GM18517 (cell line): ENCODE data around the gene KCNT1.

ENCODE experiments used
- ATAC-seq: cut with Tn5 transposase; IDR thresholded peaks from one replicate; pipeline ENCODE4 v1.9.1; 2021; ENCODE audit warnings: mild to moderate bottlenecking, moderate library complexity; ENCODE audit not compliant: unreplicated experiment

The KCNT1 gene

DNA sequence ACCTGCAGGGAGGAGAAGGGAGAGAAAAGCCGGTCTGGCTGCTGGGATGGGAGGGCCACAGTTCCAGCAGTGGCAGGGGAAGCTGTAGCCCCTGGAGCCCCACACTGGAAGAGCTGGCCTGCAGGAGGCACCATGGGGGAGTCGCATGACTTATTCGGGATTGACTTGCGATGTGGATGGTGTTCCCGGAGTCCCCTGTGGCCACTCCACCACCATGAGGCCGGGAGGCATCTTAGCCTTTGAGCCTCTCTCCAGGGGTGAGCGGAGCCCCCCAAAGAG, 92.0 kb downstream of the KCNT1 start:
- no peak for ATAC-seq

DNA sequence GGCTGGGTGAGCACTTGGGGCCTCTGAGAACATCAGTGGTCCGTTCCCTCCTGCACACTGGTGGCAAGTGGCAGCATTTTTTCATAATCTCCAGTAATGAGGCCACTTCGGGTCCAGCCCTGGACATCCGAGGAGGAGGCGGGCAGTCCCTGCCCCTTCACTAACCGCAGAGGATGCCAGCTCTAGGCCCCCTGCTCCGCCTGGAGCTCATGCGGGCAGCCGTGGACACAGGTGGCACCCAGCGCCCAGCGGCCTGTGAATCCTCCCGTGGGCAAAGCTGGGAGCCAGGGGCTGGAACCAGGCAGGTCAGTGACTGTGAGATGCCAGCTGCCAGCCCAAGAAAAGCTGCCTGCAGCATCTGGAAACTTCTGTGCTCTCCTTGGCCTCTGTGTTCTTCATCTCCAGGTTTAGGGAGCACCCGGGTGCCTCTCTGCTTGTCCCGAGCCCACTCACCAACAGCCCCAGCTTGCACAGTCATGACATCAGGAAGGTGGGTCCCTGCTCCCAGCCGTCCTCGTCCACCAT, 92.4 kb downstream of the KCNT1 start:
- ATAC-seq = no peak

DNA sequence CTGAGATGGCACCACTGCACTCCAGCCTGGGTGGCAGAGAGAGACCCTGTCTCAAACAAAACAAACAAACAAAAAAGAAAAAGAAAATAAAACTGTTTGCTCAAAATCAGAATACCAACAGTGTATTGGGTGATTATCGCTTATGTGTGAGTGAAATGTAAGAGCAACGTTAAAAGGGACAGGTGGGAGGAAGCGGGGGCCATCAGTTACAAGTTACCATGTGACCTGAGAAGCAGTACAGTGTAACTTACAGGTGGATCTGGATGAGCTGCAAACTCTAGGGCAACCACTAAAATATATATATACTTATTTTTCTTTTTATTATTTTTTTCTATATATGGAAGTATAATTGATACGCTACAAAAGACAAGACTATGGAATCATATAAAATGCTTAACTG, 93.4 kb downstream of the KCNT1 start:
- no peak for ATAC-seq

DNA sequence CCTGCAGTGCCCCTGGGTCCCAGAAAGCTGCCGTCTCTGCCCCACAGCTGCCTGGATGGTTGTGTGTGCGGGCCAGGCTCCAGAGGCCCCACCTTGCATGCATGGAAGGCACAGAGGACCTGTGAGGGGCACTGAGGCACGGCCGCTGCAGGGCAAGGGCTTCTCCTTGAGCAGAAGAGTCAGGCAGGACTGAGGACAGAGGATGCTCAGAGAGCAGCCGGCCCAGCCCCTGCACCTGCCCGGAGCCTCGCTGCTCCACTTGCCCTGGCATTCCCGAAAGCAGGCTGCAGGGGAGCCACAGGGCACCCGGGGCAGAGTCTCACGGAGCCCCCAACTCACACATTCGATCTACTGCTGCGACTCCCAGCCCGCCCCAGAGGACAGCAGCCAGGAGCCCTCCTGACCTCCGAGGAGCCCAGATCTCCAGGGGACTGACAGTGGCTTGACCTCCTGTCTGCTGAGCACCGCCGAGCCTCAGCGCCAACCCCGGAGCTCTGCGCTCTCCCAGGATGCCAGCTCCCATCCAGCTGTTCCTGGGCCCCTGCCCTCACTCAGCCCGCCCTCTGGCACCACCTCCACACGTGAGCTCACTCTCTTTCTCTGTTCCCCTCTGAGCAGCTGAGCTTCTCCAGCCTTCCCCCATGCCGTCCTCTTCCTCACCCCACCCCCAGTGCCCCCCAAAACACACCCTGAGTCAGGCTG, 95.0 kb downstream of the KCNT1 start:
- ATAC-seq = no peak

DNA sequence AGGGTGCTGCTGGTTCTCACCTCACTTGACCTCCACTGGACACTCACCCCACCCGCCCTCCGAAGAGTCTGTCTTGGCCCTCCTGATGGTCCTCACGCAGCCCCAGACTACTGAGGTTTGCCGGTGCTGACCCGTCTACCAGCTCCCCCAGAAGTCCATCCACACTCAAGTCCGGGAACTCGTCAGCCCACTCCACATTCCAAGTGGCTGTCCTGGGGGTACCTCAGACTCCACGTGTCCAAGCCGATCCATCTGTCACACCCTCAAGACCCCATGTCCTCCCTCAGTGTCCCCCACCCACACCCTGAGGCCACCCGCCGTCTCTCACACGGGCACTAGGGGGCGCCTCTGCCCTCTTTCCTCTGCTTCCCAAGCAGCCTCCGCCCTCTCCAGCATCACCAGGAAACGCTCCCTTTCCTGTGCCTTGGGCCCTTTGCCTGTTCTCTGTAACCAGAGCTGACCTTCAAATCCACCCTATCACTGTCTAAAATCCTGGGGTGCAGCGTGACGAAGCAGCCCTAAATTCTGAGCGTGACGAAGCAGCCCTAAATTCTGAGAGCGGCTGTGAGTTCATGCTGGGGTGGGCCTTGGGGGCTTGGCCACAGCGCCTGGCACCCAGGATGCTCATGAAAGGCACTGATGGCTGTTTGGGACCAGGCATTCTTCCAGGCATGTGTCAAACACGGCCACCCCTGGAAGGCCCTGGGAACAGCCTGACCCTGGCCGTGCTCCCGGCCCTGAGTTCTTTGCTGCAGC, 95.7 kb downstream of the KCNT1 start:
- ATAC-seq = no peak

DNA sequence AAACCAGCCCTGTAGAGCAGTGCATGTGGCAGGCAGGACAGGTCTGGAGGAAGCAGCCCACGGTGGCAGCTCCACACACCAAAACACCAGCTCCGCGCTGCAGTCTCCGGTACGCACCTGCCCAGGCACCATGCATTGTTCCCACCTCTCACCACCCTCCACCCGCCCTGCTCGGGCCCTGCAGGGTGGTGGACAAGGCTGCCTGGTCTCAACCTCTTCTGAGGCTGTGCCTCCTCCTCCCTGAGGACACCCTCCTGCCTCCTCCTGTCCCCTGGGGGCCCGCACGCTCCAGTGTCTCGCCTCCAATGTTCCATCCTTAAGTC, 96.2 kb downstream of the KCNT1 start:
- no peak for ATAC-seq

DNA sequence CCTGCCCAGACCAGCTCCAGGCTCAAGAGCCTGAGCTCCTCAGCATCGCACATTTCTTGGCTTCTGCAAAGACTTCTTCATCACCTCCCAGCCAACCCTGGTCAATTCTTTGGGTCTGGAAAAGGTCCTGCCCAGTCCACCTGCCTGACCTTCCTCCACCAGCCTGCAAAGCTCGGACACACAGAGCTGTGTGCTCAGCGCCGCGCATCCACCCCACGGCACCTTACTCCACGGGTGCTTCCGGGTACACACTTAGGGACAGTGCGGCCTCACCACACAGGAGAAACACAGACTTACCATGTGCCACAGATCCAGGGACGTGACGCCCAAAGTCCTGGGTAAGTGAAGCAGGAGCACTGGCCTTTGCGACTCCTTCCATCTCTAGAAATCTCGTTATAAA, 97.3 kb downstream of the KCNT1 start:
- no peak for ATAC-seq

DNA sequence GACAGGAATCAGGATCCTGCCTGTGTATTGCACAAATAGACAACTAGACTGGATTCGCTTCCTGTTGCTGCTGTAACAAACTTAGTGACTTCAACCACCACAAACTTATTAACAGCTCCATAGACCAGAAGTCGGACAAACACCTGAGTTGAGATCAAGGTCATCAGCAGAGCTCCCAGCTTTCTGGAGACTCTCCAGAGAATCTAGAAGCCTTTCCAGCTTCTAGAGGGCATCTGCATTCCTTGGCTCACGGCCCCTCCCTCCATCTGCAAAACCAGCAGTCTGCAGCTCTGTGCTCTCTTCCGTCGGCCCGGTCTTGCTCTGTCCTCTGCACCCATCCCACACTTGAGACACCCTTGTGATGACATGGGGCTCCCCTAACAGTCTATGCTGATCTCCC, 99.1 kb downstream of the KCNT1 start:
- no peak for ATAC-seq

DNA sequence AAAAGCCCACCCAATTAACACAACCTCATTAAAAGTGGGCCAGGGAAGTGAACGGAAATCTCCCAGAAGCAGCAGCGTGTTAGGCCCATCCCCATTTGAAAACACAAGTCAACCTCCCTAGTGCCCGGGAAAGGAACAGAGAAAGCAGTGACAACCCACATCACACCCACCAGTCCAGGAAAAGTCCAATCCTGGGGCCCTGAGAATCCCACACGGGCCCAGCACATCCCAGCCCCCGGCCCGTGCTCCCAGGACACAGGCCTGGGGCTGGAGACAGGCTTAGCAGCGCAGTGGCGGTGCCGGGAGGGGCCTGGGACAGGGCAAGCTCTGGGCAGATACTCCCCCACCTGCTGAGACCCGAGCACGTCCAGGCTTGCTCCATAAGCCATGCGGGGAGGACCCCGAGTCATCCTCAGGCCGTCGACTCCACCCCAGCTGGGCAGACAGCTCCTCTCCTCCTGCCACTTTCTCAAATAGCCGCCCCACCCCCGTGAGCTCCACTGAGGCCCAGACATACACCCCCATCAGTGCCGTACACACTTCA, 101.0 kb downstream of the KCNT1 start:
- ATAC-seq = no peak

DNA sequence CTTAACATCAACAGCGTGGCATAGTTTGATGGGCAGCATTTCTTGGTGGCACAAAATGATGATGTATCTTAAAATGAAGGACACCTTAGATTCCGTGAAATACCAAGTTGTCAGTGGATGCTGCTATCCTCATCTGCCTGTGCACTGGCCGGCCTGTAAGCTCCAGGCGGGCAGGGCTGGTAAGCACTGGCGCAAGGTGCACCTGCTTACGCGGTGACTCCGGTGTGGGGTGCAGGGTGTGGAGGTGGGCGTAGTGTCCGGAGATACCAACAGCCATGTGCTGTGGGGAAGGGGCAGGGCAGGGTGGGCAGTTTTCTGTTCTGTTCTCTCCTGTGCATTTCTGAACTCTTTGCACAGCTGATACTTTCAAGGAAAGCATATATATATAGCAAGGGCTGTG, 101.5 kb downstream of the KCNT1 start:
- no peak for ATAC-seq

DNA sequence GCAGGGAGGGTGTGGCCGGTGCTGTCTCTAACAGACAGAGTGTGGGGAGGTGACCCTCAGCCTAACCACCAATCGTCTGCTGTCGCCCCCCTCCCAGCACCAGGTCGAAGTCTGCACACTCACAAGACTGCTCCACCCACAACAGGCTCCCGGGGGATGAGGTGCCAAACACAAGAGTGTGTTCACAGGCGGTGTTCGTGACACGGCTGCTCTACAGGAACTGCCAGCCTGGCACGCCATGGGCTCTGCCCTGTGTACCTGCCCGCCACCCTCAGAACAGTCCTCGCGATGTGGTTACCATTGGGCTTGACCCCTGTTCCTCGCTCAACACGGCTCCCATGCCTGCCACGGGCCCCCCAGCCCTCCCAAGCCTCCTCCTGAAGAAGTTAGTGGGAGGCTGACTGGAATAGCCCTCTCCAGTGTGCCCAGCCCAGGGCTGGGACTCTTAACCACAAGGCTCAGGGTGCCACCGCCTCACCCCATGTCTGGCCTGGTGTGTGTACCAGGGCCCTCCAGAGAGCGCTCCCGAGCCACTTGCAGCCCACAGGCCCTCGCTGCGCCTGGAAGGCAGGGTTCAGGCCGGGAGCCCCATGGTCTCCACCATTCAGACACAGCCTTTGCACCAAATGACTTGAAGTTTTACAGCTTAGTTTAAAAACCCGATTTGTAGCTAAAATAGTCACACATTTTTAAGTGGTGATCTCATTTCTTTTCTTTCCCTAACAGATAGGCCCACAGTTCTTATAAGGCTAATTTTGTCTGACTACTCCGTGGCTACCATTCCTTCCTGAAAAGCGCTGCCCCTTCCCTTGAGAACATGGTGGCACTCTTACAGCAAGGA, 102.8 kb downstream of the KCNT1 start:
- no peak for ATAC-seq

DNA sequence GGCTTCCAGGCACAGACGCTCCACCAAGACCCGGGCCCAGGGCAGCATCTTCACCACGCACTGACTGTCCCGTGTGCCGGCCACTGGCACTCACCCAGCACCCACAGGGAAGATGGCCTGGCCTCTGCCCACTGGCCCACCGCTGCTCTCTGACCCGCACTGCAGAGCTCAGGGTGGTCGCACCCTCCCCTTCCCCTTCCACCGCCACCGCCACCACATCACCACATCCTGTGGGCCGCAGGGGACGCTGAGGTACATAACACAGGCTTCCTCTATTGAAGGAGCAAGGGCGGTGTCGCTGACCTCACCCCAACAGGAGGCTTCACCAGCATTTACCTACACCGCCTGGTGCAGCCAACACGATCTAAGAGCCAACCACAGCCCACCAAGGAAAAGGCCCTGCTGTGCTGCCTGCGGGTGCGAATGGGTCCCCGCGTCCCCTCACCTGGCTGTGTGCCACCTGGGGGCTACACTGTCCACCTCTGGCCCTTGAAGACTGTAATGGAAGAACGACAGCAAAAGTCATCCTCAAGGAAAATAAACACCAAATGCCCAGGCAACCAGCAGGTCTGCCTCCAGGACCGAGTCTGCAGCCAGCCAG, 103.5 kb downstream of the KCNT1 start:
- no peak for ATAC-seq

DNA sequence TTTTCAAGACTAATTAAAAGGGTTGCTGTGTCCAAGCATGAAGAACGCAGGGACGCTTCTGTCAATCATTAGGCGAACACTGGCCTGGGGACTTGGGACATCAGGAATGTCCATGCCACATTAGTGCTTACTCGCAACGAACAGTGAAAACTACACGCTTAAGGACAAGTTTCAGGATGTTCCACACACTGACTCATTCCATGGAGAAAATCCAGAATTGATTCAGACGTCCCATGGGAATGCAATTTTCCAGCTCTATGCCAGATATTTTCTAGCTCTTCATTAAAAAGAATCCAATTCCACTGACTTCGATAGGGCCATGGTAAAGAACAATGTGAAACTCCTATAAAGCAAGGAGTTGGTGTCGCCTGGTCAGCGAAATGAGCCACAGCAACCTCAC, 107.2 kb downstream of the KCNT1 start:
- ATAC-seq = no peak

DNA sequence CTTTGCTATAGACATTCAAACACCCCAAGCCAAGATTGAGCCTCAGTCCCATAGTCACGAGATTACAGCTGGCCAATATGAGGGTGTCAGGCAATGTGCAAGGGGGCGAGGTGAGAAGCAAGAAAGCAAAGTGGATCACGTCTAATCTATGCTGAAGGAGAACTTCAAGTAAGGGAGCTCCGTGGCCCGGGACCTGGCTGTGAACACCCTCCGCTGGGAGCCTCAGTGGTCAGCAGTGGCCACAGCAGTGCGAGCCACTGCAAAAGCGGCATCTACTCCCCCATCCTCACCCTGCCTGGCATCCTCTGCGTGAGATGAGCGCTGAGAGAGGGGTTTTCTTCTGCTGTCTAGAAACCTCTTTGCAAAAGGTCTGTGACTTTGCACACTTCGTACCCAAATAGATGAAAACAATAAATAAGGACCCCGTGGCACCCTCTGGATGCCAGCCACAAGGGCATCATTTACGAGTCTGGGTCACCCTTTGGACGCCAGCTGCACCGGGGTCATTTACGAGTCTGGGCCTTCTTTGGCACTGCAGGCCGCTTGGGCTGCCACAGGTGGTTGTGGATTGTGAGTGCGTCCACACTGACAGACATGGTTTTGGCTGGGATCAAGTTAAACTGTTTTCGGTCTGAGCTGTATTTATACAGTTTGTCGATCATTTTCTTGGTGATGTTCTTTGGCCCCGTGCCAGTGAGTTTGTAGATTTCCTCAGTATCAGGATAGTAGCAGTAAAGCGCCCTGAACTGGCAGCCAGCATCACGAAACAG, 109.0 kb downstream of the KCNT1 start:
- ATAC-seq = no peak

DNA sequence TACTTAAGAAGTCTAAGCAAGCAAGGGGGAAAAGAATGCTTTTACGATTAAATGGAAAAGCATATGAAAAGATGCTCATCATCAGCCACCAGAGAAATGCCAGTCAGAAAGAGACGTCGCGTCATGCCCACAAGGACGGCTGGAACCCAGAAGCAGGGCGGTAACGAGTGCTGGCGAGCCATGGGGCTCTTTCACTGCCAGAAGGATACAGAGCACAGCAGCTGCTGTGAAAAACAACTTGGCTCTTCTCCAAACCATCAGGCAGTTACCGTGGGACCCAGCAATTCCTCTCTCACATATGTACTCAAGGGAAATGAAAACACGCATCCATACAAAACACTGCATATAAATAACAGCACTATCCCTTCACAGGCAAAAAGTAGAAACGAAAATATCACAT, 109.8 kb downstream of the KCNT1 start:
- ATAC-seq = no peak

DNA sequence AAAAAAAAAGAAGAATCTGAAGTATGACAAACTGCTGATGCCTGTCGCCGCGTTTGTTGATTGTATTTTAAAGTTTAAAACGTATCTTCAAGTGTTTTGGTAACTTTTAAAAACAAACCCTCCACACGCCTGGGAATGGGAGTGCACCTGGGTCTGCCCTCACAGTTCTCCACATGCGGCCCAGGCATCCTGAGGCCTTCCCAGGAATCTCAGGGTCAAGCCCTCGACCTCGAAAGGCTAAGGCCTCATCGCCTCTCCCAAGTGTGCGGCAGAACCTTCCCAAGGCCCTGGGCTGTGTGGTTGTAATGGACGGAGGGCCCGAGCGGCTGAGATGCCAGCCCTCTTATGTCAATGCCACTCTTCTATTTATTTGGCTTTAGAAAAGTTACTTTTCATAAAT, 111.0 kb downstream of the KCNT1 start:
- no peak for ATAC-seq

DNA sequence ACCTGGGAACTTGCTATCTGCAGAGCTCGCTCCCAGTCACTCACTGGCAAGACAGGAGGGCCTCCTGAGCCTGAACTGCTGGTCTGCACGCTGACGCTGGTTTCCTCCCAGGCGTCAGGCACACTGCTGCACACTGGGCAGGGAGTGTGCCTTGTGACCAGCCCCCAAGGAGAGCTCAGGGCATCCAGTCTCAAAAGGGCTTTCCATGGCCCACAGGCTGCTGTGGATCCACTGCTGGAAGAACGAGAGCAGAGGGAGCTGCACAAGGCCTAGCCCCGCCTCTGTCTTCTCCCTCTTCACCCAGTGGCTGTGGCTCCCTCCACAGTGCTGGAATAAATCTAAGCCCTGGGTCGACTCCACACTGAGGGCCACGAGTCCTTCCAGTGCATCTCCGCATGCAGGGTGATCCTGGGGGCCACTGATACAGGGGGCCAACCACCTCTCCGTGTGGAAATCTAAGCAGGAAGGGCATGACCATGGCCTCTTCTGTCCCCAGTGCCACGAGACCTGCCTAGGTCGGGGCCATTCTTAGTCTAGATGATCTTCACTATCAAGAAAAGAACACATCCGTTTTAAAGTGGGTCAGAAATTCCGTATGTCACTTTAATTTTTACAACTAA, 111.8 kb downstream of the KCNT1 start:
- no peak for ATAC-seq

DNA sequence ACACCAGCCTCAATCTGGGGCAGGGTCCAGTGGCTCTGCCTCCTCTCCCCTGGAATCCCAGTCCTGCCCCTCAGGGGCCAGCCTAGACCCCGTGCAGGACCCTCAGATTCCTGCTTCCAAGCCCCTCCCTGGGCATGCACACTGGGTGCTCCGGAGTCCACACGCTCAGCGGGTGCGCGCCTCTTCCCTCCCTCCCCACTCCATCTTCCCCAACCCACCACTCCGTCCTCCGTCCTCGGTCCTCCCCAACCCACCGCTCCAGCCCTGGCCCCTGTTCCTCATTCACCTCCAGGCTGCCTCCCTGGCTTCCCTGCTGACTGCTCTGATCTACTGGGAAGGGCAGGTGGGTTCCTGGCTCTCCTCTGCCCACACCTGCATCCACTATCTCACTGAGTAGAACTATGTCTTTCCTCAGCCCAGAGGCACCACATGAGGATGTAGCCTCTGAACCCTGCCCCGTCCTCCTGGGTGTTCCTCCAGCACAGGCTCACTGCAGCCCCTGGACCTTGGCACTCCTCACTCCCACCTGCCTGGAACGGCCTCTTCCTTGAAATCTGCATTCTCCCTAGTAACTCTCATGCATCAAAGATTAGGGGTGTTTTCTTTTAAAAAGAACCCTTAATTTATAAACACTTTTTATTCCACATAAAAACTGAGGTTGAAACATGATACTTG, 112.6 kb downstream of the KCNT1 start:
- ATAC-seq = no peak

DNA sequence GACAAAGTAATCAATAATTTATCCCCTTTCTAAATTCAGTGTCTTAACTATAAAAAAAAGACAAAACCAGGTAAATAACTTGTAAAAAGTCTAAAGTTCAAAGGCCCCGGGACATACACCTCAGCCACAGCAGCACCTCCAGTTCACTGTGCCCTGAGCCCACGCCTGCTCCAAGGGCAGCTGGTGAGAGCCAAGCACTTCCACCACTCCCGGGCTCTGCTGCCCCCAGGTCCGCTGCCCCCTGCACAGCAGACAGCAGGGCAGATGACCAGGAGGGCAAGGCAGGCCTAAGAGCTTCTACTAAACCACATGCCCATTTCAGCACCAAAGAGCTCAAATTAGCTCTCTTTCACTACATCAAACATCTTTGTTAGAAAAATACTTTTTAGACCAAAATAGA, 113.4 kb downstream of the KCNT1 start:
- ATAC-seq = no peak
